SW480 (cell line): Measurements from ENCODE around the gene CKS1B.

Source experiments
- DNase-seq: peaks from one replicate; pipeline ENCODE4 v3.0.0-alpha.2; 2016; ENCODE audit warnings: low spot score

The CKS1B gene

DNA sequence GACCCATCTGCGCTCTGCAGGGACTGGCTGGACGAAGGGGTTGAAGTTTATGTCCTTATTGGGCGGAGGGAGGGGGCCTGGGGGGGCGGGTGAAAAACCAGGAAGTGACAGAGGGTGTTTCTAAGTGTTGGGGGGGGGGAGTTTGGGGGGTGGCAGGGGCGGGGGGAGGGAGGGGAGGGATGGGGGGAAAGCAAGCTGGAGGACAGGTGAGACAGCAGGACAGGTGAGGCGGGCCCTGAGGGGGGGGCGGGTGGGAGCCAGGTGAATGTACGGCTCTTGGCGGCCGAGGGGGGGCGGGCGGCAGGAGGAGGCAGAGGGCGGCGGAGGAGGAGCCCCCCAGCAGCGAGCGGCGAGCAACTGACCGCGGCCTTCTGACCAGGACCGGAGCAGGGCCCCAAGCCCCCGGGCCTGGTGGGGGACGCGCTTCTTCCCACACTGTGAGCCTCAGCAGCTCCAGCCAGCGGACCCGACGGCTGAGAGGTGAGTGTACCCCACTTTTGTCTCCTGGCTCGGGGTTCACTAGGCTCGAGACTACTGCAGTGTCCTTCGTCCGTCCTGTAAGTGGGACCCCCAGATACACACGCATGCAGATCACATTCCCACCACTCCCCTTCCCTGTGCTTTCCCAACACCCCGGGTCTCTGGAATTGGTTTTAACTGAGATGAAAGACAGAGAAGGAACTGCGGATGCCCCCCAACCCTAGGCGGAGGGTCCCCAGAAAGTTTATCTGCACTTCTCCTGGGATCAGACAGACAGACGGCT, 28.2 kb downstream of the CKS1B start, which contains the start of gene ZBTB7B:
Gene ZBTB7B, plus strand, starts transcription at position 339 of the 763 bp plus-strand sequence. CDS start 11,859 bp downstream, outside the sequence.
- no peak for DNase-seq

DNA sequence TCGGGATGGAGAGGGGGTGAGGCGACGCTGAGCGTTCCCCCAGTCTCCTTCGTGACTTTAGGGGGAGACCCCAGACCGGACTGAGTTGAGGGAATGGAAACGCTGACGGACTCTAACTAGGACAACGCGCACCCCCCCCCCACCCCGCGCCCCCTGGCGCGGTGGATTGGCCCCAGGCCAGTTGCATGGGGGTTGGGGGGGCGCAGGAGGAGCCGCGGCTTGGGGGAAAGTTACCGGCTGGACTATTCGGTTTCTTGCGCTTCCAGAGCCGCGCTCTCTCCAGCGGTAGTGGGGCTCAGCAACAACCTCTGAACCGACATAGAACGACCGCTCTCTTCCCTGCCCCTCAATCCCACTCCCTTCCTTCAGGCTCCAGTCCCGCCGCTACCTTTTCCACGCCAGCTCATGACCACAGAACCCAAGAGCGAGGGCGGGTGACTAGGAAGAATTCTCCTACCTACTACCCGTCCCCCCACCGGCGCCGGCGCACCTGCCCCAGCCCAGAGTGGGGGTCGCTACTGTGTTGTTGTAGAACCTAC, 28.8 kb downstream of the CKS1B start:
- peak; percentile 50 for DNase-seq

DNA sequence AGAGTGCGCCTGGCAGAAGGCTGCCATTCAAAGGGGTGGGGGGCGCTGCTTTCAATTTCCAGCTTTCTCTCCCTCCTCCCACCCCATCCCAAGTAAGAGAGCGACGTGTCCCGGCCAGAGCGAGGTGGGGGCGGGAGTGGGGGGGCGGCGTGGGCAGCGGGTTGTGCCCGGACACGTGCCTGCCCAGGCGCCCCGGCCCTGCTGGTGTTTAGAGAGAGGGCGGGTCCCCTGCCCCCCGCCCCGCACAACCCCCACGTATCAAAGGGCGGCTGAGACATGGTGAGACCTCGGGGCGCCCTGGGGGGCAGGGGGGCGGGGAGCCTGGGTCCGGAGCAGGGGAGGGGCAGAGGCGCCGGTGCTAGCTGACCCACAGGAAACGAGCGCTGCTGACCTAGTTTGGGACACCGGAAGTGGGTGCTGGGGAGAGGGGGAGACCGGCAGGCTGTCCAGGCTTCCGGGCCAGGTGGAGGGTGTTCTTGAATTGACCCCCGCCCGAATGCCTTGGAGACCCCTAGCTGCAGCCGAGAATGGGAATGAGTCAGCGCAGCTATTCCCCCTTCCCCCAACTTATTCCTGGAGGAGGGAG, 29.4 kb downstream of the CKS1B start:
- DNase-seq, result peak; percentile 49

DNA sequence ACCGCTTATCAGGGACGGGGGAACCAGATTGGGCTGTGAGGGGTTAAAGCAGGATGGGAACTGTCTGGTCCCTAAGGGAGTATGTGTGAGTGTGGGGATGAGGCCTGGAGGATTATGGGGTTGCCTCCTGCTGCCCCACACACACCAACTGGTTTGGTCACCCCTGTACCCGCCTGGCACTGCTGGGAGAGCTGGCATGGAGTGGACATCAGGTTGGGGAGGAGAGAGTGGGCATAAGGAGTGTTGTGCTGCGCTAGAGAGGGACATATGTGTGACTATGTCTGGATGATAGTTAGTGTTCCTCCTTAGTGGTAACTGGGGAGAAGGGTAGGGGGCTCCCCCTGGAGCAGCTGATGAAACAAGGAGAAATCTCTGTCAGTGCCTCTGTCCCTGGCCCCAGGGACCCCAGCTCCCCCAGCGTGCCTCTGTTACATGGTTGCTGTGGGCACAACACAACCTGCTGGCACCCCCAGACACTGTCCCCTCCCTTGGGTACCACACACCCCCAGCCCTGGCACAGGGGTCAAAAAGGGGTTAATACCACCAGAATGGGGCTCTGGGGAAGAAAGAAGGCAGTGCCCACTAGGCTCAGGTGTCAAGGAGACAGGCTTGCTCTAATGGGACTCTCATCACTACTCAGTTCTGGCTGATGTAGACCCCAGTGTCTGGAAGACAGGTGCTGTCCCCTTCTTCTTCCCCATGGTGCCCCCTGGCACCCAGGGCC, 30.0 kb downstream of the CKS1B start:
- DNase-seq, result no peak

DNA sequence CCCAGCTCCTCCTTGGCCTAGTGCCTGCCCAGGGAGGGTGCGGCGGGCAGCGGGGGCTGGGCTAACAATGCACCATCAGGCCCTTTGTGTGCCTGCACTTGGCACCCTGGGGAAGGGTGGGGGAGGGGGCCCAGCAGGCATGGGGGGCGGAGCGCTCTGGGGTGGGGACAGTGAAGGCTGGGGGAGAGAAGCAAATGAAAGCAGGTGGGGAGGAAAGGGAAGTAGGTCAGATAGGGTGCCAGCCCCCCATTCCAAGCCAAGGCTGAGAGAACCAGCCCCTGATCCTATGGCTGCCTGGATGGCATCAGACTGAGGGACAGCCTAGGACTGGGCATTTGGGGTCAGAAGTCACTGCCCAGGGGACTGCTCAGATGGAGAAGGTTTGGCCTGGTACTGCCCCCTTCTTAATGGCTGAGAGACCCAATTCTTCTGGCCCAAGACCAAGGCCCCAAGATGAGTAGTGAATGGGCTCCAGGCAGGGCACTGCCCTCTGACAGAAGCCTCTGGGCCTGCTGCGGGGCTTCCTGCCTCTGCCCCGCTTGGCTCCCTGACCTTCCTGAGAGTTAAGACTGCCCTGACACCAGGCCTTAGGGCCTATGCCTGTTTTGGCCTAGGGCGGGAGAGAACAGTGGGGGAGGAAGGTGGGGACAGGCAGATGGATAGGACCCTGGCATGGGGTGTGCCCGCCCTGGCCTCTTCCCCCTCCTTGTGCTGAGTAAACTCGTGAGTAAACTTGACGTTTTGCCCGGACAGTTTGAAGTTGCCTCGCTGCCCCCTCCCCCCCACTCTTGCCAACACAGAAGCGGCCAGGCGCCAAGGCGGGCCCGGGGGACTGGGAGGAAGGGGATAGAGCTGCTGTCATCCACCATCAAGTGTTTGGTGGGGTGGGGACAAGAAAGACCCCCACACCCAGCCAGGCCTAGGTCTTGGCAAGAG, 30.9 kb downstream of the CKS1B start:
- DNase-seq, result no peak

DNA sequence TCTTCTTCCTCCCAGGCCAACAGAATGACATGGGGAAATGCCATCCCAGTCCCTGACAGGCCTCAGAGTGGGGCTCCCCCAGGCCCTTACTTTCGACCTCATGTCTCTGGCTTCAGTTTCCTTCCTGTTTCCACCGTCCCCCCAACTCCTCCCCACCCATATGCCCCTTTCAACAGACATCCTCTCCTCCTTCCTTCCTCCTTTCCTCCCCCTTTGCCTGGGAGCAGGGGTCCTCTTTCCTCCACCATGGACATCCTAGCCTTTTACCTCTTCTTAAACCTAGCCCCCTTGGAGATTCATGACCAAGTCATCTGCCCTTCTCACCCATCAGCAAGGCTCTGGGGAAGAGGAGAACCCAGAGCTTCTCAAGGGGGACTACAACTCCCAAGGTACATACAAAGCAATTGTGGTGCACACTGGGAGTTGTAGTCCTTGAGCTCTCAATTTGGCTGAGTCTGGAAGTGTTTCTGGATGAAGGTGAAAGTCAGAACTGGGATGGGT, 32.2 kb downstream of the CKS1B start:
- DNase-seq, result peak; percentile 41

- no peak for DNase-seq
These were observed 32.9 kb downstream of the CKS1B start for GRCh38 chr1:155007251-155007828.

DNA sequence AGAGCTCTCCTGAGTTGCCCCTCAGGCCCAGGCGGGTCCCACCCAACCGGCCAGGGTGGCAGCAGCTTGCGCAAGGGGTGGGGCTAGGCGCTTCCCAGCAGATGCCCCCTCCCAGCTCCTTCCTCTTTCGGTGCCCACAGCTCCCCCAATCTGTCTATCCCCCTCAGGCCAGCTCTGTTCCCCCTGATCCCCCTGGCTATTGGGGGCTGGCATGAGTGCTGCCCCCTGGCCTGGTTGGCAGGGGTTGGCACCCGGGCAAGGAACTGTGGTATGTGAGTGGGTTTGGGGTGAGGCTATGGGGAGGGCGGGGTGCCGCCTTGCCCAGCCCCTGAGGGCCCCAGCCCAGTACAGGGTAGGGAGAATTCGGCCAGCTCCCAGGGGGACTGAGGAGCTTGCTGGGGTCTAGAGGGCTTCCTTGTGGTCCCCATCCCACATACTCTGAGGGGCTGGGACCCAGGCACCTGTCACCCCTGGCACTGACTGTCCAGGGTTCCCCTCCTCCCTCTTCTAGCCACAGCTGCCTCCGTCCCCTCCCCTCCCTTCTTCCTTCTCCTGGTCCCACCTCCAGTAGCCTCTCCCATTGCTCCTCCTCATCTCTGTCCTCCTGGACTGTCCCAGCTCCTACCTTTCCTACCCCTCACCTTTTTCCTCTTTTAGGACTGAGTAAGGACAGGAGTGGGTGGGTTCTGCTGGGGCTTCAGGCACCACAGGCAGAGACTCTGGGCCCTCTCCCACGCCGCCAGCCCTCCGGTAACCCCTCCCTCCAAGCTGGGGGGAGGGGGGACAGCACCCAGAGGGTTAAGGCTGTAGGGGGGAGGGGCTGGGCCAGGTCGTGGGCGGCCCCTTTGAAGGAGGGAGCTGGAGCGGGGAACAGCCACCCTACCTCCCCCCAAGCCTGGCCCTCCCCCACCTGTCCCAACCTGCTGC, 33.8 kb downstream of the CKS1B start:
- no peak for DNase-seq

- DNase-seq, result no peak
These were observed 34.8 kb downstream of the CKS1B start for GRCh38 chr1:155009221-155009711.

DNA sequence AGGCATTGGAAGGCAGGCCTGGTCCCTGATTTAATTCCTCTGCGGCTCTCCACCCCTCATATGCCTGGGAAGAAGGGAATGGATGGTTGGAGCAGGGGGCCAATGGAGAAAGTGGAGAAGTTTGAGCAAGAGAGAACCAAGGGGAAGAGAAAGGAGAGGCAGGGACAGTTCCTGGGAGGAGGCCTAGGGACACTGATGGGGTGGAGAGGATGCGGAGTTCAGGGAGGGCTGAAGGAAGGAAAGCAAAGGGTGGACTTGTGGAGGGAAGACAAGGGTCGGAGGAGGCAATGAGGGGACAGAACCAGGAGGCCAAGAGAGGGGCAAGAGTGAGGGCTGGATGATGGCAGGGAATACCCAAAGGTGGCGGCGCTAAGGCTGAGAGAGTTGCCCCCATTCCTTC, 35.3 kb downstream of the CKS1B start:
- no peak for DNase-seq

DNA sequence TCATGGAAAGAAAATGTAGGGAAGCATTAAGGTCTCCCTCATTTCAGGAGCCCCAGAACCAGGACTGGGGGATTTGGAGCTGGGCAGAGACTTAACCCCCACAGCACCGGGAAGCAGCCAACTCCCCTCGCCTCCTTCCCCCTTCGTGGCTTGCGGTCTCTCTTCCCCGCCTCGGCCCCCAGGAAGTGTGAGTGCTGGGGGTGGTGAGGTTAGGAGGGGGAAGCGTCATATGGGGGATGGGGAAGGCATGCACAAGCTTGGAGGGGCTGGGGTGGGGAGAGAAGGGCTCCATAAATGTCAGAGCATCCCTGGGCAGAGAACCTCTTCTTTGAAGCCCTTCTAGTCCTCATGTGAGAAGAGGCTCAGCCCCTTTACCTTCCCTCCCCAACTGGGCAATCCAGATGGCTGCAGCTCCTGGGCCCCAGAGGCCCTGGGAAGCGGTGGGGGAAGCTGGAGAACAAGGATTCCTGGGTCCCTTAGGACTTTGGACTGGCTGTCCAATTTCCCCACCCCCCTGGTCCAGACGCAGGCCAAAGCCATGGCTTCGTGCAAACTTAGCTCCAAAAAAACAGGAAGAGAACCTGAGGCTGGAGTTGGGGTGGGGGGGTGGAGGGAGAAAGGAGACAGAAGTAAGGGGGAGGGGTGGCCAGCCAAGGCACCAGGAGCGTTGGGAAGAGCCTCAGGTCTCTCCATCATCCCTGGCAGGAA, 35.9 kb downstream of the CKS1B start:
- no peak for DNase-seq

DNA sequence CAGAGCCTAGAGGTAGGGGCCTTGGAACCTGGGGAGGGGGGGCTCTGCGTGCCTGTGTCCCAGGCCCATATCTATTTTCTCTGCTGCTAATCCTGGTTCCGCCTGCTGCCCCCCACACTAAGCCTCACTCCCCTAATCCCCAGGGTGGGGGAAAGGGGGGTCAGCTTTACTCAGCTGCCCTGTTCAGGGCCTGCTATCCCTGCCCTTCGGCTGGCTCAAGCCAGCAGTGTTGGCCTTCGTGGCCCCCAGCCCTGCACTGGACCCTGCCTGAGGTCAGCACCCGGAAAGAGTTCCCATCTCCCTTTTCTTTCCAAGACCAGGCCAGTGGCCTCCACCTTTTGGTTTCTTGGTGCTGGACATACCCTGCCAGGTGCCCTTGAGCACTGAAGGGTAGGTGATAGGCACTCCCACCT, 36.5 kb downstream of the CKS1B start:
- DNase-seq, result no peak

- DNase-seq, result no peak
These were observed 37.0 kb downstream of the CKS1B start for GRCh38 chr1:155011437-155012025.

- DNase-seq, result no peak
These were observed 37.6 kb downstream of the CKS1B start for GRCh38 chr1:155012026-155012546.

DNA sequence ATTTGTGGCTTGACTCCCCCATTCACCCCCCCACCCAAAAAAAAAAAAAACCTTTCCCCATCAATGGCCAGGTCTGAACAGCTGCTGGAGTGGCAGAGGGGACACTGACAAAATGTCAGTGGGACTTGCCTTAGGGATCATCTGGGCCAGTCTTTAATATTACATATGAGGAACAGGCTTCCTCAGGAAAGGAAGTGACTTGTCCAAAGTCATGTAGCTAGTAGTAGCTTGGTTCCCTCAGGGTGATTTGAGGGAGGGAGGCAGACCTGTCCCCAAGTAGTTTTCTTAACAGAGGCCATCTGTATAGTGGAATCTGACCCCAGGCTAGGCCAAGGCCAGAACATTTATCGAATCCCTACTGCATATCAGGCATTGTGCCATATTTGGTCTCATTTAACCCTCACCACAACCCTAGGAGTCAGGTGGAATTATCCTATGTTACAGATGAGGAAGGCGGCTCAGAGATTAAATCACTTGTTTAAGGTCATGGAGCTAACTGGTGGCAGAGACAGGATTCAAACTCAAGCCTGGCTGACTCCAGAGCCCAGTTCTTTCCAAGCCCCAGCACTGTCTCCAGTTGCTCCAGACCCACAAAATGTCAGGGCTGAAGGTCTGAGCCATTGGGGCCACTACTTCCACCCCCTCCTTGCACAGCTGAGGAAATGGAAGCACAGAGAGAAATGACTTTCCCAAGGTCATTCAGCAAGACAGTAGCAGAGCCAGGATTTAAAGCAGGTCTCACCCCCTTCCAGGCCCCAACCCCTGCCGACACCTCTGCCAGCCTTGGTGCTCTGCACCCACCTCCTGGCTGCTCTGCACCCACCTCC, 38.5 kb downstream of the CKS1B start:
- no peak for DNase-seq

DNA sequence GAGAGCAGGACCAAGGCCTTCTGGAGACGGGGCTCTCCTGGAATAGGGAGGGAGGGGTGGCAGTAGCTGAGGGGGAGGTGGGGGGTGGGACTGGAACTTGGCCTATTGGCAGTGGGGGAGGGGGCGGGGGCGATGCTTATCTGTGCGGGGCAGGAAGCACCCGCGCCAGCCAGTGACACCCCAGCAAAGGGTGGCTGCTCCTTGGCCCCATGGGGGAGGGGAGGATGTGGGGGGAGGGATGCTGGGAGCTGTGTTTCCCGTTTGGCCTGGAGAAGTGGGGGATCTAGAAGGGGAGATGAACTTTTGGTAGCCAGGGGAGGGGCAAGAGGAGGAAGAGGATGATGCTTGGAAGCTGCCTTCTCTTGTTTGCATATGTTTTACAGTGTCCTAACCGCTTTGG, 39.2 kb downstream of the CKS1B start:
- DNase-seq, result no peak

DNA sequence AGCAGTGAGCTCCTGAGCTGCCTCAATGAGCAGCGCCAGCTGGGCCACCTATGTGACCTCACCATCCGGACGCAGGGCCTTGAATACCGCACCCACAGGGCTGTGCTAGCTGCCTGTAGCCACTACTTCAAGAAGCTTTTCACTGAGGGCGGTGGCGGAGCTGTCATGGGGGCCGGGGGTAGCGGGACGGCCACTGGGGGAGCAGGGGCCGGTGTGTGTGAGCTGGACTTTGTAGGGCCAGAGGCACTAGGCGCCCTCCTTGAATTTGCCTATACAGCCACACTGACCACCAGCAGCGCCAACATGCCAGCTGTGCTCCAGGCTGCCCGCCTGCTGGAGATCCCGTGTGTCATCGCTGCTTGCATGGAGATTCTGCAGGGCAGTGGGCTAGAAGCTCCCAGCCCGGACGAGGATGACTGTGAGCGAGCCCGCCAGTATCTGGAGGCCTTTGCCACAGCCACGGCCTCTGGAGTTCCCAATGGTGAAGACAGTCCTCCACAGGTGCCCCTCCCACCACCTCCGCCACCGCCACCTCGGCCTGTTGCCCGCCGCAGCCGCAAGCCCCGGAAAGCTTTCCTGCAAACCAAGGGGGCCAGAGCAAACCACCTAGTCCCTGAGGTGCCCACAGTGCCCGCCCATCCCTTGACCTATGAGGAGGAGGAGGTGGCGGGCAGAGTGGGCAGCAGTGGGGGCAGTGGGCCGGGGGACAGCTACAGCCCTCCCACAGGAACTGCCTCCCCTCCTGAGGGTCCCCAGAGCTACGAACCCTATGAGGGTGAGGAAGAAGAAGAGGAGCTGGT, 40.4 kb downstream of the CKS1B start:
- DNase-seq, result no peak
